Measurements from ENCODE around the gene PRDM10. TPM values are rescaled to one million over a fixed set of nuclear protein-coding genes. Genes with fewer than 3 reads are reported as not detected.

Gene PRDM10
- polyA plus RNA-seq, 1 donor from 2014 or later, result 3.7 TPM

GRCh38 chr11:129998905-129999304 lies 3.7 kb downstream of the PRDM10 start:
- H3K27ac Mint-ChIP-seq, result no peak overlapping the region
- peak overlapping the region in 1 of 4 donors; percentile 16 for H3K4me3 Mint-ChIP-seq
- H3K27me3 Mint-ChIP-seq, result no peaks in the 10 kb centered on the region
- H3K9me3 Mint-ChIP-seq, result no peaks in the 10 kb centered on the region
- peaks cover 10 to 17% (median 15%) of the 10 kb centered on the region in 3 donors for H3K4me1 Mint-ChIP-seq
- peaks cover 3% of the 10 kb centered on the region for H3K36me3 Mint-ChIP-seq

- Mint-ChIP-seq H3K27me3 (no peaks in the 10 kb centered on the region), H3K9me3 (no peaks in the 10 kb centered on the region), H3K36me3 (peaks cover 3% of the 10 kb centered on the region), H3K4me3 (peak overlapping the region in 1 of 4 donors; percentile 52), H3K4me1 (peaks cover 4 to 13% (median 12%) of the 10 kb centered on the region in 3 donors), H3K27ac (peak overlapping the region in 1 of 3 donors; percentile 12)
Measured at GRCh38 chr11:129998107-129998506, 4.5 kb downstream of the PRDM10 start.

- Mint-ChIP-seq H3K27me3 (no peaks in the 10 kb centered on the region), H3K27ac (no peak overlapping the region), H3K36me3 (peaks cover 3% of the 10 kb centered on the region), H3K9me3 (no peaks in the 10 kb centered on the region), H3K4me1 (peaks cover 4 to 13% (median 12%) of the 10 kb centered on the region in 3 donors), H3K4me3 (no peak overlapping the region)
Measured at GRCh38 chr11:129997513-129997912, 5.1 kb downstream of the PRDM10 start.

- Mint-ChIP-seq H3K27me3 (no peaks in the 10 kb centered on the region), H3K27ac (no peak overlapping the region), H3K4me1 (peaks cover 4 to 13% (median 12%) of the 10 kb centered on the region in 3 donors)
Measured at GRCh38 chr11:129996113-129996870, 6.3 kb downstream of the PRDM10 start.

GRCh38 chr11:129995163-129995562 lies 7.5 kb downstream of the PRDM10 start:
- Mint-ChIP-seq H3K27me3 (no peaks in the 10 kb centered on the region), H3K4me3 (peak overlapping the region in 2 of 4 donors; percentile 0 to 4), H3K9me3 (no peaks in the 10 kb centered on the region), H3K27ac (no peak overlapping the region), H3K36me3 (peaks cover 3% of the 10 kb centered on the region), H3K4me1 (peaks cover 4 to 9% (median 9%) of the 10 kb centered on the region in 3 donors)

More at GRCh38 chr11:129996113-129996870, 6.3 kb downstream of the PRDM10 start:
- H3K9me3 Mint-ChIP-seq, result no peaks in the 10 kb centered on the region
- H3K36me3 Mint-ChIP-seq, result peaks cover 3% of the 10 kb centered on the region
- no peak overlapping the region for H3K4me3 Mint-ChIP-seq

GRCh38 chr11:129992161-129992944 lies 10.3 kb downstream of the PRDM10 start:
- no peak overlapping the region for H3K4me3 Mint-ChIP-seq
- H3K27ac Mint-ChIP-seq, result no peak overlapping the region
- H3K27me3 Mint-ChIP-seq, result no peaks in the 10 kb centered on the region
- peaks cover 4 to 9% (median 7%) of the 10 kb centered on the region in 3 donors for H3K4me1 Mint-ChIP-seq
- no peaks in the 10 kb centered on the region for H3K9me3 Mint-ChIP-seq
- peaks cover 3% of the 10 kb centered on the region for H3K36me3 Mint-ChIP-seq

GRCh38 chr11:129989149-129989813 lies 13.4 kb downstream of the PRDM10 start:
- peaks cover 0 to 6% (median 4%) of the 10 kb centered on the region in 3 donors for H3K4me1 Mint-ChIP-seq
- H3K27ac Mint-ChIP-seq, result no peak overlapping the region
- H3K9me3 Mint-ChIP-seq, result no peaks in the 10 kb centered on the region
- no peaks in the 10 kb centered on the region for H3K27me3 Mint-ChIP-seq
- H3K4me3 Mint-ChIP-seq, result no peak overlapping the region
- H3K36me3 Mint-ChIP-seq, result peaks cover 2% of the 10 kb centered on the region

- no peak overlapping the region for H3K4me3 Mint-ChIP-seq
- no peak overlapping the region for H3K27ac Mint-ChIP-seq
- H3K4me1 Mint-ChIP-seq, result peaks cover 0 to 6% (median 2%) of the 10 kb centered on the region in 3 donors
- H3K36me3 Mint-ChIP-seq, result peaks cover 6% of the 10 kb centered on the region
- H3K9me3 Mint-ChIP-seq, result no peaks in the 10 kb centered on the region
- no peaks in the 10 kb centered on the region for H3K27me3 Mint-ChIP-seq
Measured at GRCh38 chr11:129987950-129988349, 14.7 kb downstream of the PRDM10 start.

GRCh38 chr11:129985823-129986222 lies 16.8 kb downstream of the PRDM10 start:
- no peak overlapping the region for H3K27ac Mint-ChIP-seq
- peaks cover 0 to 3% (median 0%) of the 10 kb centered on the region in 3 donors for H3K4me1 Mint-ChIP-seq
- no peaks in the 10 kb centered on the region for H3K27me3 Mint-ChIP-seq
- no peaks in the 10 kb centered on the region for H3K9me3 Mint-ChIP-seq
- peaks cover 6% of the 10 kb centered on the region for H3K36me3 Mint-ChIP-seq
- H3K4me3 Mint-ChIP-seq, result no peak overlapping the region

- peaks cover 18% of the 10 kb centered on the region for H3K36me3 Mint-ChIP-seq
- H3K4me1 Mint-ChIP-seq, result peaks cover 3 to 9% (median 6%) of the 10 kb centered on the region in 3 donors
- H3K27me3 Mint-ChIP-seq, result peaks cover 1% of the 10 kb centered on the region
- no peak overlapping the region for H3K4me3 Mint-ChIP-seq
- no peaks in the 10 kb centered on the region for H3K9me3 Mint-ChIP-seq
- no peak overlapping the region for H3K27ac Mint-ChIP-seq
Measured at GRCh38 chr11:129980086-129980485, 22.5 kb downstream of the PRDM10 start.

GRCh38 chr11:129979046-129979605 lies 23.5 kb downstream of the PRDM10 start:
- H3K4me3 Mint-ChIP-seq, result no peak overlapping the region

GRCh38 chr11:129978447-129978846 lies 24.2 kb downstream of the PRDM10 start:
- Mint-ChIP-seq H3K4me1 (peaks cover 2 to 9% (median 9%) of the 10 kb centered on the region in 3 donors), H3K27me3 (peaks cover 5% of the 10 kb centered on the region), H3K27ac (no peak overlapping the region), H3K9me3 (no peaks in the 10 kb centered on the region), H3K36me3 (peaks cover 16% of the 10 kb centered on the region), H3K4me3 (no peak overlapping the region)

More at GRCh38 chr11:129979046-129979605, 23.5 kb downstream of the PRDM10 start:
- Mint-ChIP-seq H3K36me3 (peaks cover 18% of the 10 kb centered on the region), H3K4me1 (peaks cover 0 to 9% (median 8%) of the 10 kb centered on the region in 3 donors), H3K9me3 (no peaks in the 10 kb centered on the region), H3K27ac (no peak overlapping the region), H3K27me3 (peaks cover 5% of the 10 kb centered on the region)

- Mint-ChIP-seq H3K36me3 (peaks cover 19% of the 10 kb centered on the region), H3K27ac (no peak overlapping the region), H3K4me3 (peak overlapping the region in 1 of 4 donors; percentile 78), H3K27me3 (peaks cover 7% of the 10 kb centered on the region), H3K9me3 (no peaks in the 10 kb centered on the region), H3K4me1 (peaks cover 12 to 19% (median 19%) of the 10 kb centered on the region in 3 donors)
Measured at GRCh38 chr11:129976328-129976727, 26.3 kb downstream of the PRDM10 start.

- Mint-ChIP-seq H3K27ac (no peak overlapping the region), H3K9me3 (no peaks in the 10 kb centered on the region), H3K4me3 (no peak overlapping the region), H3K4me1 (peaks cover 12 to 19% (median 17%) of the 10 kb centered on the region in 3 donors), H3K36me3 (peaks cover 23% of the 10 kb centered on the region), H3K27me3 (peaks cover 7% of the 10 kb centered on the region)
Measured at GRCh38 chr11:129975543-129975942, 27.1 kb downstream of the PRDM10 start.
